A673 (cell line): Measurements from ENCODE around the gene KANSL1.

Experiments
- EZH2 ChIP-seq: fragments of 200-600 bp; sonication (generic); IDR thresholded peaks from 2 replicates; pipeline ENCODE4 v1.6.1; 2017; ENCODE audit warnings: borderline replicate concordance, low read depth, mild to moderate bottlenecking, mixed read lengths, antibody characterized with exemption, low read length; ENCODE audit not compliant: poor library complexity, severe bottlenecking
- TF ChIP-seq, protein P1 (sequence below): fragments of 300-800, 200-600 bp; sonication (generic); conservative IDR thresholded peaks from 2 replicates; pipeline ENCODE4 v1.5.1; 2017; ENCODE audit warnings: low read depth, mild to moderate bottlenecking, antibody characterized with exemption, low read length, moderate library complexity, mixed read lengths

DNA sequence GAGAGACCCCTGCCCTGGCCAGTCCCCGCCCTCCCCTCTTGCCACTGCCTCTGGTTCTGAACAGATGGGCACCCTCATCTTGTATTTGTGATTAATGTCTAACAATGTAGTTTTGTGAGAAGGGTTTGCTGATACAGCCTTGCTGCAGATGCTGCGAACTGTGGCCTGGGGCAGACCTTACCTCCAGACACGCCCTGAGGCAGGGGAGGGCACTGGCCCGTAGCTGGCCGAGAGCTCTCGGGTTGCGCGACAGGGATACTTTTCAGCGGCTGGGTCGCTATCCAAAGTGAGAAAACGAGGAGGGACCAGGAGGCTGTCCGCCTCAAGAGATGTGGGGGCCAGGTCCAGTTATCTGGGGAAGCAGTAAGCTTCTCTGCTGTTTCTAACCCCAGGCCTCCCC is 172.2 kb downstream of the KANSL1 start:
- TF ChIP-seq, protein P1, sequence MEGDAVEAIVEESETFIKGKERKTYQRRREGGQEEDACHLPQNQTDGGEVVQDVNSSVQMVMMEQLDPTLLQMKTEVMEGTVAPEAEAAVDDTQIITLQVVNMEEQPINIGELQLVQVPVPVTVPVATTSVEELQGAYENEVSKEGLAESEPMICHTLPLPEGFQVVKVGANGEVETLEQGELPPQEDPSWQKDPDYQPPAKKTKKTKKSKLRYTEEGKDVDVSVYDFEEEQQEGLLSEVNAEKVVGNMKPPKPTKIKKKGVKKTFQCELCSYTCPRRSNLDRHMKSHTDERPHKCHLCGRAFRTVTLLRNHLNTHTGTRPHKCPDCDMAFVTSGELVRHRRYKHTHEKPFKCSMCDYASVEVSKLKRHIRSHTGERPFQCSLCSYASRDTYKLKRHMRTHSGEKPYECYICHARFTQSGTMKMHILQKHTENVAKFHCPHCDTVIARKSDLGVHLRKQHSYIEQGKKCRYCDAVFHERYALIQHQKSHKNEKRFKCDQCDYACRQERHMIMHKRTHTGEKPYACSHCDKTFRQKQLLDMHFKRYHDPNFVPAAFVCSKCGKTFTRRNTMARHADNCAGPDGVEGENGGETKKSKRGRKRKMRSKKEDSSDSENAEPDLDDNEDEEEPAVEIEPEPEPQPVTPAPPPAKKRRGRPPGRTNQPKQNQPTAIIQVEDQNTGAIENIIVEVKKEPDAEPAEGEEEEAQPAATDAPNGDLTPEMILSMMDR = no peak
- no peak for TF ChIP-seq EZH2
